Ovary (tissue), 9 donors: ENCODE results near the gene NME1. TPM values are rescaled to one million over a fixed set of nuclear protein-coding genes. Genes with fewer than 3 reads are reported as not detected.
A peak's percentile ranks its signal among the peaks of the same experiment; 100 is the strongest.

Experiments
- DNase-seq, 5 donors: peaks; one replicate each; pipeline ENCODE4 v3.0.0-alpha.2; 2019 to 2020
- H3K27ac ChIP-seq, 2 donors: fragments of 200-600 bp; one replicate each; pipeline versions ENCODE4 v1.5.1 to v1.8.0; 2019 to 2022
- H3K27me3 ChIP-seq: fragments of 200-600 bp; one replicate; pipeline ENCODE4 v1.8.0; 2022
- H3K36me3 ChIP-seq: fragments of 200-600 bp; sonication (generic); one replicate; pipeline ENCODE4 v1.5.1; 2019
- H3K4me1 ChIP-seq: one replicate; pipeline ENCODE4 v1.8.1; 2013; ENCODE audit warnings: mild to moderate bottlenecking, moderate library complexity; ENCODE audit not compliant: insufficient read depth
- H3K4me3 ChIP-seq: fragments of 200-600 bp; sonication (generic); one replicate; pipeline ENCODE4 v1.5.1; 2017
- H3K9me3 ChIP-seq, 2 donors: fragments of 200-600 bp in 1 of 2; sonication (generic) in 1 of 2; one replicate each; pipeline versions ENCODE4 v1.5.1 to v1.8.1; 2013 to 2019; ENCODE audit warnings: mild to moderate bottlenecking in 1 of 2, moderate library complexity in 1 of 2
- CTCF ChIP-seq, 3 donors: fragments of 450-650 bp in 2 of 3; fragments of 200-600 bp in 1 of 3; IDR thresholded peaks; one replicate each; pipeline versions ENCODE4 v1.5.1 to v1.8.0; 2016 to 2022; ENCODE audit warnings: antibody characterized with exemption in 3 of 3, mild to moderate bottlenecking in 1 of 3
- EP300 ChIP-seq: sonication (generic); formaldehyde crosslinking; IDR thresholded peaks from one replicate; pipeline ENCODE4 v1.6.1; 2017; ENCODE audit warnings: antibody characterized with exemption
- POLR2A ChIP-seq: fragments of 450-650 bp; IDR thresholded peaks from one replicate; pipeline ENCODE4 v1.6.1; 2017; ENCODE audit warnings: antibody characterized with exemption, mild to moderate bottlenecking, moderate library complexity
- WGBS, 3 donors: extraction: QIAGEN DNeasy Blood & Tissue Kit in 1 of 3; methylation state at CpG; one replicate each; pipeline versions ENCODE4 v1.1.5 to v1.1.7; 2013 to 2017; 5-methylcytosine and 5-hydroxymethylcytosine counted together
- intact Hi-C, 4 donors: fragments of 100-400 bp; cut with DNase I; formaldehyde crosslinking; loops; one replicate each; pipeline versions ENCODE4 v1.11.0 to v1.15.1; 2022 to 2023
- polyA plus RNA-seq, 2 donors: library from polyadenylated mRNA; stranded (reverse); fragments of 200-250 nt in 1 of 2; fragments of 350-450 nt in 1 of 2; fragmentation: Illumina TruSeq in 1 of 2; extraction: RNeasy Lipid Tissue Mini Kit (QIAGEN cat#74804) in 1 of 2; gene quantifications; one replicate each; pipeline ENCODE4 v1.2.3, GENCODE V29; 2013 to 2014
- total RNA-seq, 7 donors: library from RNA; depleted of rRNA in 2 of 7; stranded (reverse); fragments of >200 nt in 2 of 7; fragmentation: NEBNext Ultra II Directional in 3 of 7; extraction: Animal tissue kit (Norgen Biotek cat#: 25700) in 3 of 7; gene quantifications; one replicate each; pipeline versions ENCODE4 v1.1.0 to v1.2.4, GENCODE V29; 2016 to 2023
- donor health status: DM: no; HTN: no; CAD: no; lungs with moderate emphysema.
- donor health status: DM: no; HTN: no; CAD: no.
- donor health status: Bipolar disorder and iron deficiency.
- donor health status: DM: yes; HTN: yes; CAD: no.
- donor health status: DM: no; HTN: no; CAD: no.
- donor health status: DM: yes; HTN: yes; CAD: no.

The NME1 gene
- total and polyA plus RNA-seq, 9 donors, result 17.0 to 83.8 (median 50.5) TPM

- Histone ChIP-seq H3K4me3 (no peak overlapping the region), H3K9me3 (no peaks in the 10 kb centered on the region), H3K27ac (no peak overlapping the region), H3K36me3 (no peaks in the 10 kb centered on the region), H3K4me1 (peaks cover 3% of the 10 kb centered on the region), H3K27me3 (no peaks in the 10 kb centered on the region)
- TF ChIP-seq EP300 (no peak), POLR2A (no peak), CTCF (IDR thresholded peaks at IDR 0.05) (no peak)
- intact Hi-C loops, result no loop called here
- 73 to 89% (median 87%) methylated on average over 3 of the region's 3 CpGs for WGBS, 3 donors
- DNase-seq, result no peak
Measured at GRCh38 chr17:51161541-51161940, 8.2 kb downstream of the NME1 start.

GRCh38 chr17:51164911-51165679 is 11.7 kb downstream of the NME1 start:
- Histone ChIP-seq H3K27ac (peak overlapping the region in 1 of 2 donors; percentile 94), H3K4me3 (peak overlapping the region; percentile 73), H3K36me3 (no peaks in the 10 kb centered on the region), H3K9me3 (no peaks in the 10 kb centered on the region), H3K4me1 (peaks cover 6% of the 10 kb centered on the region), H3K27me3 (no peaks in the 10 kb centered on the region)
- intact Hi-C loops, result no loop called here
- TF ChIP-seq CTCF (IDR thresholded peaks at IDR 0.05) (no peak), POLR2A (no peak), EP300 (no peak)
- peak in 3 of 5 donors; percentile 20 to 58 (median 44) for DNase-seq
- 58 to 63% (median 63%) methylated on average over 16 of the region's 16 CpGs for WGBS, 3 donors

- intact Hi-C loops, result no loop called here
Measured at GRCh38 chr17:51165680-51166197, 12.4 kb downstream of the NME1 start.

More at GRCh38 chr17:51165680-51166197, 12.4 kb downstream of the NME1 start:
- Histone ChIP-seq H3K9me3 (no peaks in the 10 kb centered on the region), H3K36me3 (no peaks in the 10 kb centered on the region), H3K4me3 (peak overlapping the region; percentile 73), H3K27ac (peak overlapping the region in 1 of 2 donors; percentile 94), H3K4me1 (peaks cover 6% of the 10 kb centered on the region), H3K27me3 (no peaks in the 10 kb centered on the region)
- WGBS, 3 donors, result 7 to 9% (median 8%) methylated on average over 21 of the region's 21 CpGs
- TF ChIP-seq EP300, result no peak
- no peak for TF ChIP-seq POLR2A
- TF ChIP-seq CTCF (IDR thresholded peaks at IDR 0.05), result no peak
- DNase-seq, result peak in 1 of 5 donors; percentile 51
